ENCODE data around the gene WDR37. TPM values are rescaled to one million over a fixed set of nuclear protein-coding genes. Genes with fewer than 3 reads are reported as not detected.

WDR37 gene
- total and polyA plus RNA-seq, 9 of the 15 experiments (the other 6 are each of a cell fraction or from before 2014, with no cell fraction given): 2.3 to 11.6 (median 6.7) TPM

DNA sequence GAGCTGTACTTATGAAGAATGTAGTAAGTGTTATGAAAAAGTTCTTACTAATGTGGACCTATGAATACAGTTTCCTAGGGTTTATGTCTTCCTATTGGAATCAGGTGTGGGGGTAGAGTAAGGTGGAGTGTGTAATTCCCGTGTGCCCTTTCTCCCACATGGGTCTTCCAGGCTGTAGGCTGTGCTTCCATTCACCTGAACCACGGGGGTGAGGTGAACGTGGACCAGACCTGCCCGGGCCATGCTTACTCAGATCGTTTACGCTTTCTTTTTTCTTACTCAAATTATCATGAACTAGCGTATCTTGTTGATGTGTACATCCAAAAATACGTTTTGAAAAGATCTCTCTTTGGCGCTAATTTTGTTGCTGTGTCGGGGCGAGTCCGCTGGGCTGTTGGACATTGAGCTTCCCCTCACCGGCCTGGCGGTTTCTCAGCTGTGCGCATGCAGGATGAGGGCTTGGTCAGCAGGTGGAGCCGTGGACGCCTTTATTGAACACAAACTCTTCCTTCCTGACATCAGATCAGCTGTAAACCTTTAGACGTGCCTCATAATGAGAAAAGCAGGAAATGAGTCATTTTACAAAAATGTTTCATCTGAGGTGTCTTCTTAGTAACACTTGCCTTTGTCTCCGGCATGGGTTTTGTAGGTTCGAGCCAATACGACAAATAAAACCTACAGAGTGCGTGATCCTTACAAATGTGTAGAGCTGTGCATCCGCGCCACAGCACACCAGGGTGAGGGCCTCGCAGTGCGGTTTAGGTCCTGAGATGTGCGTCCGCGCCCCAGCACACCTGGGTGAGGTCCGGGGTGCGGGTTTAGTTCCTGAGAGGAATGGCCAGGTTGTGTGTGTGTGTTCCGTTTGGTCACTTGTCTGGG lies 53.8 kb downstream of the WDR37 start (continued):
- no peak for TF ChIP-seq CC2D1A (IDR thresholded peaks at IDR 0.05)
- no peak for TF ChIP-seq TCF7 (IDR thresholded peaks at IDR 0.05; ENCODE audit: borderline replicate concordance)
- TF ChIP-seq, protein P1, sequence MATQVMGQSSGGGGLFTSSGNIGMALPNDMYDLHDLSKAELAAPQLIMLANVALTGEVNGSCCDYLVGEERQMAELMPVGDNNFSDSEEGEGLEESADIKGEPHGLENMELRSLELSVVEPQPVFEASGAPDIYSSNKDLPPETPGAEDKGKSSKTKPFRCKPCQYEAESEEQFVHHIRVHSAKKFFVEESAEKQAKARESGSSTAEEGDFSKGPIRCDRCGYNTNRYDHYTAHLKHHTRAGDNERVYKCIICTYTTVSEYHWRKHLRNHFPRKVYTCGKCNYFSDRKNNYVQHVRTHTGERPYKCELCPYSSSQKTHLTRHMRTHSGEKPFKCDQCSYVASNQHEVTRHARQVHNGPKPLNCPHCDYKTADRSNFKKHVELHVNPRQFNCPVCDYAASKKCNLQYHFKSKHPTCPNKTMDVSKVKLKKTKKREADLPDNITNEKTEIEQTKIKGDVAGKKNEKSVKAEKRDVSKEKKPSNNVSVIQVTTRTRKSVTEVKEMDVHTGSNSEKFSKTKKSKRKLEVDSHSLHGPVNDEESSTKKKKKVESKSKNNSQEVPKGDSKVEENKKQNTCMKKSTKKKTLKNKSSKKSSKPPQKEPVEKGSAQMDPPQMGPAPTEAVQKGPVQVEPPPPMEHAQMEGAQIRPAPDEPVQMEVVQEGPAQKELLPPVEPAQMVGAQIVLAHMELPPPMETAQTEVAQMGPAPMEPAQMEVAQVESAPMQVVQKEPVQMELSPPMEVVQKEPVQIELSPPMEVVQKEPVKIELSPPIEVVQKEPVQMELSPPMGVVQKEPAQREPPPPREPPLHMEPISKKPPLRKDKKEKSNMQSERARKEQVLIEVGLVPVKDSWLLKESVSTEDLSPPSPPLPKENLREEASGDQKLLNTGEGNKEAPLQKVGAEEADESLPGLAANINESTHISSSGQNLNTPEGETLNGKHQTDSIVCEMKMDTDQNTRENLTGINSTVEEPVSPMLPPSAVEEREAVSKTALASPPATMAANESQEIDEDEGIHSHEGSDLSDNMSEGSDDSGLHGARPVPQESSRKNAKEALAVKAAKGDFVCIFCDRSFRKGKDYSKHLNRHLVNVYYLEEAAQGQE (IDR thresholded peaks at IDR 0.05; ENCODE audit: borderline replicate concordance): peak; percentile 42; the same call in 1 of the 2 replicates
- TF ChIP-seq, protein P1 (CRISPR knock-in tag; IDR thresholded peaks at IDR 0.05; ENCODE audit: low read depth): no peak
- TF ChIP-seq NCOA2 (IDR thresholded peaks at IDR 0.05; ENCODE audit: partially characterized antibody in 2 of 2): no peak
- TF ChIP-seq HNRNPUL1 (IDR thresholded peaks at IDR 0.05; ENCODE audit: low read length): no peak
- no peak for TF ChIP-seq CTBP1 (IDR thresholded peaks at IDR 0.05; ENCODE audit: borderline replicate concordance)
- TF ChIP-seq, protein P2, sequence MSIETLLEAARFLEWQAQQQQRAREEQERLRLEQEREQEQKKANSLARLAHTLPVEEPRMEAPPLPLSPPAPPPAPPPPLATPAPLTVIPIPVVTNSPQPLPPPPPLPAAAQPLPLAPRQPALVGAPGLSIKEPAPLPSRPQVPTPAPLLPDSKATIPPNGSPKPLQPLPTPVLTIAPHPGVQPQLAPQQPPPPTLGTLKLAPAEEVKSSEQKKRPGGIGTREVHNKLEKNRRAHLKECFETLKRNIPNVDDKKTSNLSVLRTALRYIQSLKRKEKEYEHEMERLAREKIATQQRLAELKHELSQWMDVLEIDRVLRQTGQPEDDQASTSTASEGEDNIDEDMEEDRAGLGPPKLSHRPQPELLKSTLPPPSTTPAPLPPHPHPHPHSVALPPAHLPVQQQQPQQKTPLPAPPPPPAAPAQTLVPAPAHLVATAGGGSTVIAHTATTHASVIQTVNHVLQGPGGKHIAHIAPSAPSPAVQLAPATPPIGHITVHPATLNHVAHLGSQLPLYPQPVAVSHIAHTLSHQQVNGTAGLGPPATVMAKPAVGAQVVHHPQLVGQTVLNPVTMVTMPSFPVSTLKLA (conservative IDR thresholded peaks at IDR 0.05): peak in 1 of 2 experiments; percentile 31; a peak in 1 of 4 replicates
- TF ChIP-seq ETS2 (tag; IDR thresholded peaks at IDR 0.05; ENCODE audit: borderline replicate concordance, poor library complexity, severe bottlenecking): no peak
- no peak for TF ChIP-seq ZNF766 (CRISPR knock-in tag; conservative IDR thresholded peaks at IDR 0.05)
- no peak for TF ChIP-seq ZNF764 (CRISPR knock-in tag; IDR thresholded peaks at IDR 0.05; ENCODE audit: low read depth)
- TF ChIP-seq, protein P3, sequence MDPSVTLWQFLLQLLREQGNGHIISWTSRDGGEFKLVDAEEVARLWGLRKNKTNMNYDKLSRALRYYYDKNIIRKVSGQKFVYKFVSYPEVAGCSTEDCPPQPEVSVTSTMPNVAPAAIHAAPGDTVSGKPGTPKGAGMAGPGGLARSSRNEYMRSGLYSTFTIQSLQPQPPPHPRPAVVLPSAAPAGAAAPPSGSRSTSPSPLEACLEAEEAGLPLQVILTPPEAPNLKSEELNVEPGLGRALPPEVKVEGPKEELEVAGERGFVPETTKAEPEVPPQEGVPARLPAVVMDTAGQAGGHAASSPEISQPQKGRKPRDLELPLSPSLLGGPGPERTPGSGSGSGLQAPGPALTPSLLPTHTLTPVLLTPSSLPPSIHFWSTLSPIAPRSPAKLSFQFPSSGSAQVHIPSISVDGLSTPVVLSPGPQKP (CRISPR knock-in tag; IDR thresholded peaks at IDR 0.05): no peak
- TF ChIP-seq, protein P4, sequence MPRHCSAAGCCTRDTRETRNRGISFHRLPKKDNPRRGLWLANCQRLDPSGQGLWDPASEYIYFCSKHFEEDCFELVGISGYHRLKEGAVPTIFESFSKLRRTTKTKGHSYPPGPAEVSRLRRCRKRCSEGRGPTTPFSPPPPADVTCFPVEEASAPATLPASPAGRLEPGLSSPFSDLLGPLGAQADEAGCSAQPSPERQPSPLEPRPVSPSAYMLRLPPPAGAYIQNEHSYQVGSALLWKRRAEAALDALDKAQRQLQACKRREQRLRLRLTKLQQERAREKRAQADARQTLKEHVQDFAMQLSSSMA (CRISPR knock-in tag; IDR thresholded peaks at IDR 0.05): no peak

All from K562 (cell line).